ENCODE results near the gene NID2. TPM values are rescaled to one million over a fixed set of nuclear protein-coding genes. Genes with fewer than 3 reads are reported as not detected.

NID2 gene
- polyA plus RNA-seq, 10 donors: 94.4 to 172 (median 116) TPM

DNA sequence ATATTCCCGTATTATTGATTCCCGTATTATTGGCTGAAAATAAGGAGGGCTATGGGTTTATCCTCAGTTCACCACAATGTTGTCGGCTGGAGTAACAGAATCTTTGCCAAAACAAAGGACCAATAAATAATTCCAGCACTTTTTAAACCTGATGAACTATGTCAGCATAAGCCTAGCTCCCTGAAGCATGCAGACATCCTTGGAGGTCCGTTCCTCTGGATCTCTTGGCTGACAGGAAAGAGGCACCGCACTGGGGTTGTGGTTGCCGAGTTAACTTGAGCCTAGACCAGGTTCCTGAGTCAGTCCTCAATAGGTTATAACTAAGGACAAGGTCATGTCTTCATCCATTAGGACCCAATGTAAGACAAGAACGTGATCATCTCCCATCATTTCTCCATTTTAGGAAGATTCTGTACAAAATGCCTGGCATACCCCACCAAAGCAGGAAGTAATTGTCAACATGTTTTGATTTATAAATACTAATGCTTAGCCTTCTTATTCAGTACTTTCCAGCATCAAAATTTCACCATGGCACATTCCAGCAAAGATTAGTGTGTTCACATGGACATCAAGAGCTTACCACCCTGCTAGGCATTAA, 36.6 kb downstream of the NID2 start:
- peak in 2 of 3 donors; percentile 63 to 74 for DNase-seq

DNA sequence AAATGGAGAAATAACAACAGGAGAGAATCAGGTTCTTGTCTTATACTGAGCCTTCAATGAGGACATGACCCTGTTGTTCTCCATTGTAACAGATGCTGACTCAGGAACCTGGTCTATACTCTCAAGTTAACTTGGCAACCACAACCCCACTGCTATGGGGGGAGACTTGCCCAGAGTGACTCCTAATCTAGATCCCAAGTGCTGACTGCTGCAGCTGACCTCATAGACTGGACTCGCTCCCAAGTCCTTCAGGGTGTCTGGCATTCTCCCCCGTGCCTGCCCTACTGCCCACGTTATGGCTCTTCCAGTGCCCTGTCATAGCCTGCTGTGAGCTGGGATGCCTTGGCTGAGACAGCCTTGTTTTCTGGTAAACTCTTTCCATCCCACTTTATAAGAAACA, 37.1 kb downstream of the NID2 start:
- DNase-seq: peak in 1 of 3 donors; percentile 72

DNA sequence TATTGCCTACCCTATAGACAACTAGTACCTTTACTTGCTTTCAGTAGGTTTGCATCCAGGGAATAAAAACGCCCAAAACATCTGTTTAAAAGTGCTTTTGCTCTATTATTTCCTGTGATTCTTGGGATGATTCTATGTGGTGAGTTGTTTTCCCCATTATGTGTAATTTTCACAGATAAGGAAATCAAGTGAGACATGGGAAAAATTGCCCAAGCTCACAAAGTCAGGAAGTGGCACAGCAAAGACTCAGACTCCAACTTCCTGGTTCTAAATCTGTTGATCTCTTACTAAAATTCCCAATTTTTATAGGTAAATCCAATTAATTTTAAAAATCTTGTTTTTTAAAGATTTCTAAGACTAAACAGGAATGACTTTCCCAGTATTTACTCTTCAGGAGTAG, 39.0 kb downstream of the NID2 start:
- DNase-seq: no peak

DNA sequence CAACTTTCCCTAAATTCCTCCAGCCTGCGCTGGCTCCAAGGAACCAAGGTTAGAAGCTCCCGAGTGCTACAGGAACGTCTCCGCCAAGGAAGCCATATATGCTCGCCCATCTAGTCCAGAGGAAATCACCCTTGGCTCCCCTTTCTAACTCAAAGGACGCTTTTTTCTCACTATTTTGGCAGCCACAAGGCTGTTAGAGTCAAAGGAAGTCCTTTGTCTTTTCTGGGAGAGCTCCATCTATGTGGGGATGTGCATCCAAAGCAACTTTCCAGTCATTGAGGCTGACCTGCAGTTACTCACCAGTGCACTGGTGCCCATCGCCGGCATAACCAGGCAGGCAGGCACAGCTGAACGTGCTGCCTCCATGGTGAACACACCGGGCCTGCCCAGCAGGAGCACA, 42.0 kb downstream of the NID2 start:
- peak in 1 of 3 donors; percentile 78 for DNase-seq

DNA sequence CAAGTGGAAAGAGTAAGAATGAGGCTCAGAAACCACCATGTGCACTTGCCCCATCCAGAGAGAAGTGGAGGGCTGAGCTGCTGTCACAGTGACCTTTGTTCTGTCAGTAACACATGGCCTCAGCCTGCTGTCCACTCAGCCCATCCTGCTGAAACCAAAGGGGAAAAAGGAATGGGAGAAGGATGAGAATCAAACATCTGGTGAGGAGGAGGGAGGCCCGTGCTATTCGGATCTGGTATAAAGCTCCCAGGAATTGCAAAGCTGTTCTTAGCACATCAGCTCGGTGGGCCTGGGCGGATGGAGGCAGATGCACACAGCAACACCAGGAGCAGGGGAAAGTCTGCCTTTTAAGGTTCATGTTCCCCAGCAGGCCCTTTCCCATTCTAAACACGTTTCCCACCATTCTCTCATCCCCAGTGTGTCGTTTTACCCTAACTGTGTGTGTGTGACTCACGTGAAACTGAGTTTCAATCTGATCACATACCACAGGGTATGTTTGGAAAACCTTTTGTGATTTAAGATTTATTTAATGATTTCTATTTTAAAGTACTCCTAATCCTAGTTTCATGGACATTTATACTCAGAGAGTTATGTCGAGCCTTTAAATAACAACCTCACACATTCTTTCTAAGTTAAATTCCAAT, 42.7 kb downstream of the NID2 start:
- peak in 1 of 3 donors; percentile 83 for DNase-seq

DNA sequence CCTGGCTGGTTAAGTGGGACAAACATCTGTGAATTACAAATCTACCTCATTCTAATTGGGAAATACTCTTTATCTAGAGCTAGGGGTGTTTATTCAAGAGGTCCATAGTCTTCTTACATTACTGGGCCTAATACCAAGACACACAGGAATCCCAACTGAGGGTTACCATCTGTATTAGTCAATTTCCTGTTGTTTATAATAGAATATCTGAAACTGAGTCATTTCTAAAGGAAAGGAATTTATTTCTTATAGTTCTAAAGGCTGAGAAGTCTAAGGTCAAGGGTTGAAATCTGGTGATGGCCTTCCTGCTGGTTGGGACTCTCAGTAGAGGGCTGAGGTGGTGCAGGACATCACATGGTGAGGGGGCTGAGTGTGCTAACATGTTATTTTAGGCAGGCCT, 43.5 kb downstream of the NID2 start:
- DNase-seq: peak in 1 of 3 donors; percentile 81

DNA sequence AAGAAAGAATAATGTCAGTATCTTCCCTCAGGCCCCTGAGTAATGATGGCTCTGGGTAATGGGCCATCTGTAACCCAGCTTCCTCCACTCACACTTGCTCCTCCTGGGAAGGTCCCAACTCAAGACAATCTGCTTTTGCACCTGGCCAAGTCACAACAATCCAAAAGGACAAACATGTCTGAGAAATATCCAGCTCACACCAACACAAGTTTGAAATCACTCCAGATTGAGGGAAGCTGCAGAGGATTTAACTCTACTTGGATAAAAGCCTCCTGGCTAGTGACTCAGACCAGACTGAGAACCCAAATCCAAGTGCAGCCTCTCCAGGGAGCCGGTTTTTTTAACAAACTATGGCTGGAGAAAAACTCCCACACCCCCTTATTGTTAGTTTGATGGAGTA, 45.3 kb downstream of the NID2 start:
- DNase-seq: peak; percentile 71 to 92 (median 78)

DNA sequence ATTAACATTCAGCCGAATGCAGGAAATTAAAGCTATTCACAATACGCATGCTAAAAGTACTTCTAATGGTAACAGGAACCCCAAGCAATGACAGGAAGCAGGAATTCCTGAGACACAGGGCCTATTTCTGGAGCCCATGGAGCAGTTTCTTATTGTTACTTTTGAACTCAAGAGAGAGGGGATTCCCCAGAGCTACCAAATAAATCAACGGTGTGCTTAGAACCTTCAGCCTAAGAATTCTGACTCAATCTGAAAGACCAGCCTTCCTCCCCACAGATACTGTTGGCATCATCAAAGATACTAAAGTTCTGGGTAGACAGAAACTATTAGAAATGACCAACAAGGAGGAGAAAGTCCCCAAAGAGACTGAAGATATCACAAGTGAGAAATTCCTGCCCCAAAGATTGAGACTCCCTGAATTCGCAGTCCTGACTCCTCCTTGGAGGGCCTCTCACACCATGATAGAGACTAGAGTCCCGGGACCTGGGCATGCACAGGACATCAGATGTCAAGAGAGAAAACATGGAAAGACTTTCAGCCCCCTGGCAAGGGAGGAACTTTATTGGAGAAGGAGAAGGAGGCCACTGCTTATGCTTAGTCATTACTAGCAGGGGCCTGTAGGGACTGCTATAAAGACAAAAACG, 46.8 kb downstream of the NID2 start:
- DNase-seq: no peak

DNA sequence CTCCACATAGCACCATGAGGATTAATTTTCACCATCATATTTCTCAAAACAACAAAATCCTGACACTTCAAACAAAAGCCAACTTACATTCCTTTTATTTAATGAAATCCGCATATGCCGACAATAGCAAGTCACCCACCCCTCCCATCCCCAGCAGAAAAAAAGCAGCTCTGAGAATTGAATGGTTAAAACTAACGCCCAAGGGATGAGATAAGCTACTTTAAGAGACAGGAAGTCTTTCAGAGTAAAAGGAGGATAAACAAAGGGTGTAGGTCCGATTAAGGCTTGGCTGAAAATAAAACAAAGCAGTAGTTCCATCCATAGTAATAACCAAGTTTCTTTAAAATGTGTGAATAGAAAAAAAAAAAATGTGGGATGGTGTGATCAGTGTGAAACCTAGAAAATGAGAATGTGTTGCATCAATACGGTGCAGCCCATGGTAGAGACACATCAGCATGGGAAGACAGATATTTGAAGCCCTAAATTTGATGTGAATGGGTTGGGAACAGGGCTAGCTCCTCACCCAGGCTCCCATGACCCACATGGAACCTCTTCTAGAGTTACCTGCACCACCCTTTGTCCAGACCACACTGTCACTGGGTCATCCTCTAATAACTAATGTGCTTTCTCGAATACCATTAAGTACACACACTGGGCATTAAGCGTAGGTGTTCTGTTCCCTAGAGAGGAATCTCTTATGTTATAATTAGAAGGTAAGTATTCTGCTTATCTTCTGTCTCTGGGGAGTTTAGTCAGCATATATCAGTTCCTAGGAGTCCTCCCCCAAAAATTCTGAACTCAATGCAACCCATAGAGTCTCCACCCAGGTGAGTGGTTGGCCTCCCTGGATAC, 47.8 kb downstream of the NID2 start:
- no peak for DNase-seq

DNA sequence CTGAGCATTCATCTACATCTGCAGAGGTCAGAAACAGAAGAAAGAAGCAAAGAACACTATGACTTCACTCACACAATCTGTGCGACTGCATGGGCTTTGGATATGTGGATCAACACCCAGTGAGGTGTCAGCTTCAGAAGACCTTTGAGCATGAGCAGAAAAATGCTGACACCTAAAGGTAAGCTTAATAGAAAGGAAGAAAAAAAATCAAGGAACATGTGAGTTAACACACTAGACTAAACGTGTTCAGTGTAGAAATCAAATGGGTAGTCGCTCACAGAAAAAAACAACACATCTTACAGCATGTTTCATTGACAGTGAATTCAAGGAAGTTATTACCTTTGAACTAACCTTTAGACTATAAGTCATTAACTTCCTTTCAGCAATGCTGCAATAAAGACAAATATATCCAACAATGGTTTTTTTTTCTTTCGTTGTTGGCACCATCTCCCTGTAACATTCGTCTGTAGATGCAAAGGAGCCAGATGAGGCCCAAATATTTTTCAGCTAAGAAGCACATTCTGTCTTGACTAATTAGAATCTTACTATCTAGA, 48.6 kb downstream of the NID2 start:
- no peak for DNase-seq

DNA sequence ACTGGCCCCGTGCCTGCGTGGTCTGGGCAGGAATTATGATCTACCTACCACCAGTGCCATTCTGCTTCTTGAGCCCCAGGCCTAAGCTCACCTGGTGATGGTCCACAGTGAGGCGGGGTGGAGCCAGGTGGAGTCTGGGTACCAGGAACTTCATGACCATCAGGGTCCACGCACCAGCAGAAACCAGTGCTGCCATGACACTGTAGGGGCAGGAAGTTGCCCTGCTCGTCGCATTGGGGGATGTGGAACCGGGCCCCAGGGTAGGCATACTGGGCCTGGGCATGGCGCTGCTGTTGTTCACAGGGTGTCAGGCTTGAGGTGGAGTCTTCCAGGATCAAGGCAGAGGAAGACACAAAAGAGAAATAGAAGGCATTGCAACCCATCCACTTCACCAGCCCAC, 49.9 kb downstream of the NID2 start:
- DNase-seq: no peak

DNA sequence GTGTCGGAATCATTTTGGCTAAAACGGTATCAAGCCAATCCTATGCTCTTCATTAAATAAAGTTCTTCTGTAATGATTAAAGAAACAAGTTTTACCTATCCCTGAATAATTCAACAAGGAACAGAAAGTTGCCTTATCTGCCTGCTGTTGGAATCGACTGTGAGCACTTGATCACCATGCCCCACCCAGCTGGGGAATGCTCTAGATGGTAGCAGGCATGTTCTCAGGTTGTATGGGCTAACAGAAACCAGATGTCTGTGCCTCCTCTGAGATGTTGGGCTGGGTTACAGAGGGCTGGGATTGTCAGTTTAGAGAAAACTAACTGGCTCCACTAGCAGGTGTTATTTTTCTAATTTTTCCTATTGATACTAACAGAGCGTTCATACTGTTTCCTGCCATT, 50.6 kb downstream of the NID2 start:
- no peak for DNase-seq

DNA sequence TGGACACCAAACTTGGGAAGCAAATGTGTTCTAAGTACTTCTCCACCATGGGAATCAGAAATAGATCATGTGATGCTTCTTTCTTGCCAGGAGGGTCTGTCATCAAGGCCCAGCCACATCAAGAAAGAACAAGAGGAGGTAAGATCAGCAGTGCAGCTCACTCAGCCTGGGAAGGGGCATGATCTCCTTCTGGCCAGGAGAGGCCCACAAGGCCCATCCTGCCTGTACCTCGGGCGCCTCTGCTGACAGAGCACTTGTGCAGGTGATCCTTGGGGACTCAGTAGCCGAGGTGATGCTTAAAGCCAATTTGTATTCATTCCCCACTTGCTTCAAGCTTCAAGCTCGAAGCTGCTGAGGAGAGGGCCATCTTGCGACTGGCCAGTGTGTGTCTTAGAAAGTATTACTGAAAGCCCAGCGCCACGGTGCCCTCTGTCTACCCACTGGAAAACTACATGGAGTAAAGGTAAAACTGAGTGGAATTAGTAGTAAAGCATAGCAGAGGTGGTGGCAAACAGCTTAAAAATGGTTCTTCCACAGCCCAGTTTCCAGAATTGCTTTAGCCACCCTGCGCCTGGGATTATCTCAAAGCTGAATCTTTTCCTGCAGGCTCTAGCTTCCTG, 53.3 kb downstream of the NID2 start:
- DNase-seq: no peak

DNA sequence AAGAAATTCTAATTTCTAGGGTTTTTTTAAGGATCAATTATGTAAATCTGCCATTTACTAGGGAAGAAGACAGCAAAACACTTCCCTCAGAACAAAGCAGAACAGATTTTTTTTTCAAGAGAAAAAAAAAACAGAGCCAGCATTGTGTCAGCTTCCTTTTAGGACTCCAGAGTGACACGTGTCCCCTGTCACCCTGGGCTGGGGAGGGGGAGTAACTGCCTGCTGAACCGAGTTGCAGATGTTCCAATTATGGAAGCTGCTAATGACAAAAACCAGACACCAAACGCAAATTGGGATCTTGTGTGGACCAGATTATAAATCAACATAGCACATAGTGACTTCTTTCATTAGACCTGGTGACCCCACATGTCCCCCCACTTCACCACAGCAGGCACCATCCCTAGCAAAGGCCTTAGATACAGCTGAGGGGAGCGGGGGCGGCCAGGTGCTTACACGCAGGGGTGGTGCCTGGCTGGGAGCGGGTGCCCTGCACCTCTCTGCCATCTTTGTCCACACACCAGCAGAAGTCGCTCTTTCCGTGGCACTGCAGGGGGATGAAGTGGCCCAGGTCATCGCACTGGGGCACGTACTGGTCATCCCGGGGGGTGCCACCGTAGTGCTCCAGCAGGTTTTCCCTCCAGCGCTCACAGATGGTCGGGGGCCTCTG, 54.1 kb downstream of the NID2 start:
- no peak for DNase-seq

DNA sequence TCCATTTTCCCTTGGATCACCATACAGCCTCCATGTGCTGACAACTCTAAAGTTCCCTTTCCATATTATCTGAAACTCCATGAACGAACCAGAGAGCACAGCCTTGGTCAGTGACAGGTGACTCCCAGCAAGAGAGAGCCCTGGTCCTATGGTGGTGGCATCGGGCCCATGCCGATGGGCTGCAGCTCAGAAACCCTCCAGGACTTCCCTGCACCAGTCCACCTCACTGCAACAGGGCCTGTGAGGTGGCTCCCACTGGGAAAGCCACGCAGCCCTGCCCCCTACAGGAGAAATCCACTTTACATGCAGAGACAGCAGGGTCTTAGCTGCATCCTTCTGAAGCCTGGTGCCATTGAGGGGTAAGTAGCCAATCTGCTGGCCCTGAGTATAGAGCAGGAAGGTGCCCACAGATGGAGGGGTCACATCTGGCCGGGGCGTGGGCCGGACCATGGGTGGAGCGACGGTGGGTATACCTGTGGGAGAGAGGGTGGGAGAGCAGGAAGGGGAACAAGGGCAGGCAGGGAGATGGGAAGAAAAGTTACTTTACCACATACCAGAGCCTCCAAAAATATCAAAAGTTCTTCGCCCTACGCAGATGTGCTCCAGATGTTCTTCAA, 54.8 kb downstream of the NID2 start:
- DNase-seq: no peak

DNA sequence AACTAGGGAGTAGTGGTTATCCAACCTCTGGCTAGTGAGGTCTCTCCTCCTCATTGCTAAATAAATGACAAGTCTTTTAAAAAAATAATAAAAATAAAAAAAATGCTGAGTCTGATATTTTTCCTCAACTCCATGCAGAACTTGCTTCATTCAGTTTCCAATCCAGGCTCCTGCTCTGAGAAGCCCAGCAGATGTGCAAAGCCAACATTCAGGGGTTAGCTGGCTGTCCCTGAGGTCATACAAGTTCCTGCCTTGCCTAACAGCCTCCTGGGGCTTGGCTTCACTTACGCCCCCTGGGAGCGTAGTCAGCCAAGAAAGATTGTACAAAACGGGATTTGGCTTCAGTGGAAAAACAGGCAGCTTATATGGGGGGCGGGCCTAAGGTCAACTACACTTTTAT, 56.2 kb downstream of the NID2 start:
- DNase-seq: peak in 1 of 3 donors; percentile 59

DNA sequence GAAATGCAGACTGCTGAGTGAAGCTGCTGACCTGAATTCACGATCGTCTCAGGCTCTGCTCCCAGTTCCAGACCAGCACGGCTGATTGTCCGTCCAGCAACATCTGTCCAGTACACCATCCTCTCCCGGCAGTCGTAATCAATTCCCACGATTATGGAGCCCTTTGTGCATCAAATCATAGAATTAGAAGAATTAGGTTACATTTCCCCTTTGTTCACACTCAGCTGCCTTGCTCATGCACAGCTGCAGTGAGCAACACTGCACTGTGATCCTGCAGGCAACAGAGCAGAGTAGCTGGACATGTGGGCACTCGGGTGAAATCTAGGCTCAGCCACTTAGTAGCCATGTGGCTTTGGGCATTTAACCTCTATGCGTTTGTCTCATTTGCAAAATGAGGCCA, 57.3 kb downstream of the NID2 start:
- no peak for DNase-seq

DNA sequence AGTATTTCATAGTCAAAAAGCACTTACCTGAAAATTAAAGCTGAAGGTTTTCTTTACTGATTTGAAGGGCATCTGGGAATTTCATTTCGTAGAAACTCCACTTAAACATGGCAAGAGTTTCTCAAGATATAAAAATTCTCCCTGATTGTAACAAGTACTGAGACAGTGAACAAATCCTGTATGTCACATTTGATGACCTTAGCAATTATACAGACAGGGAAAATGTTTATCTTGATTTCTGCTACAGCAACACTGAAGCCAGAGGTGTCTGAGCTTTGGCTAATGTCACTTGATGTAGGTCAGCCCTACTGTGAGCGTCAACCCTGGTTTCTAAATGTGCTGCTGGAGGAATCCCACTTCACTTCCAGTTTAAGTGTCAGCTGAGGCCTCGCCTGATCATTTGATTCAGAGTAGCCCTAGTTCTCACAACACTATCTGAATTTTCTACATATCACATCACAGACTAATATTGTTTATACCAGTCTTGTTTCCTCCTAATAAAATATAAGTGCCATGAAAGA, 58.6 kb downstream of the NID2 start:
- no peak for DNase-seq

DNA sequence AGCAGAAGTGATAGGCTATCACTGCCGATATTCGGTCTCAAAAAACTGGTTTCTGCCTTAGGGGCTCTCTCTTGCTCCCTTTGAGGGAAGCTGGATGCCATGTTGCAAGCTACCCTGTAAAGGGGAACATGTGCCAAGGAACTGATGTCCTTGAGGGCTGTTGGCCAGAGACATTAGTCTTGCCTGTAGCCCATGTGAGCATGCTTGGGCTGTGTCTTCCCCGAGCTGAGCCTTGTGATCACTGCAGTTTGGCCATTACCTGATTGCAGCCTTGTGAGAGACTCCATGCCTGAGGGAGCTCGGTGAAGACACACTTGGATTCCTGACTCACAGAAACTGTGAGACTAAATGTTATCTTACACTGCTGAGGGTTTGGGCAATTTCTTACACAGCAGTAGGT, 60.7 kb downstream of the NID2 start:
- no peak for DNase-seq

DNA sequence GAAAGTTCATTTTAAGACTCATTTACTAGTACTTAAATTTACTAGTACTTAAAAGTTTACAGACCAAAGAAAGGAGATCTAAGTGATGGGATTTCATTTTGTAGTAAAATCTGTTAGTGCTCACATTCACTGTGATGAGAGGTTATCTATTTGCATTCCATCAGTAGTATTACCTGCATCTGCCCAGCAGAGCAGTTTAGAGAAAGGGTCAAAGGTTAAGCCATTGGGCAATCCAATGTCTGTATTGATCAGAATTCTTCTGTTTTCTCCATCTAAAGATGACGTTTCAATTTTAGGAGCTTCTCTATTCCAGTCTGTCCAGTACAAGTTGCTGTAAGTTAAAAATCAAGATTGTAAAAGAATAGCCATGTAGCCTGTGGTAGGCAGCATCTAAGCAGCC, 61.2 kb downstream of the NID2 start:
- no peak for DNase-seq
